HG02798 (cell line): ENCODE data around the gene ACVR1.
"Not testable (repeated sequence)": the region's sequence is repeated elsewhere in the genome, so short reads cannot be mapped to it uniquely, and the experiment has no call there.

Experiments used
- ATAC-seq: cut with Tn5 transposase; IDR thresholded peaks from one replicate; pipeline ENCODE4 v1.9.1; 2021; ENCODE audit warnings: mild to moderate bottlenecking; ENCODE audit not compliant: unreplicated experiment, poor library complexity

The ACVR1 gene

DNA sequence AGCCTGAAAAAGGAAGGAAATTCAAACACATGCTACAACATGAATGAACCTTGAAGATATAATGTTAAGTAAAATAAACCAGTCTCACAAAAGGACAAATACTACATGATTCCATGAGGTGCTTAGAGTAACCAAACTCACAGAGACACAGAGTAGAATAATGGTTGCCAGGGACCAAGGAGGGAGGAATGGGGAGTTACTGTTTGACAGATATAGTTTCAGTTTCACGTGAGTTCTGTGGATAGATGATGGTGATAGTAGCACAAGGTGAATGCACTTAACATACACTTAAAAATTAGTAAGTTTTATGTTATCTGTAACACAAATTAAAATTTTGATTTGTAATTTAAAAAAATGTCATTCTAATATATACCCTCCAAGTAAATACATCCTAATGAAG lies 140.6 kb downstream of the ACVR1 start:
- no peak for ATAC-seq

GRCh38 chr2:157733263-157733662 lies 142.9 kb downstream of the ACVR1 start:
- no peak for ATAC-seq

- no peak for ATAC-seq
These were observed 143.5 kb downstream of the ACVR1 start for GRCh38 chr2:157732596-157732995.

DNA sequence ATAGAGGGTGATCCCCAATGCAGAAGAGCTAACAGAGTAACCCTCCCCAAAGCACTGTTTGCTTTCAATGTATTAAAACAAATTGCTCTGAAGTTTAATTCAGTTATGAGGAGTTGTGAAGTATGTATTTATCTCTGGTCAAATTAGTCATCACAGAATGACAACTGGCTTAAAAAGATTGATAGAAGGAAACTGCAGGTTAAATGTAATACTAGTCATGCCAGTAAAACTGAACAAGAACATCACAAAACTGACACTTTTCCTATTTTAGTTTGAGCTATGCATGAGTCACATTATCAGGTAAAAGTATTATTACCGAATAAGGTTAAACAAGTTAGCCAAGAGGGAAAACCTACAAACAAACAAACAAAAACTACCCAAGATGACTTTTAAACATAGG lies 148.4 kb downstream of the ACVR1 start:
- ATAC-seq, result no peak

- no peak for ATAC-seq
These were observed 149.2 kb downstream of the ACVR1 start for GRCh38 chr2:157726946-157727345.

GRCh38 chr2:157725846-157726245 lies 150.3 kb downstream of the ACVR1 start:
- ATAC-seq, result no peak

- no peak for ATAC-seq
These were observed 153.4 kb downstream of the ACVR1 start for GRCh38 chr2:157722580-157723234.

DNA sequence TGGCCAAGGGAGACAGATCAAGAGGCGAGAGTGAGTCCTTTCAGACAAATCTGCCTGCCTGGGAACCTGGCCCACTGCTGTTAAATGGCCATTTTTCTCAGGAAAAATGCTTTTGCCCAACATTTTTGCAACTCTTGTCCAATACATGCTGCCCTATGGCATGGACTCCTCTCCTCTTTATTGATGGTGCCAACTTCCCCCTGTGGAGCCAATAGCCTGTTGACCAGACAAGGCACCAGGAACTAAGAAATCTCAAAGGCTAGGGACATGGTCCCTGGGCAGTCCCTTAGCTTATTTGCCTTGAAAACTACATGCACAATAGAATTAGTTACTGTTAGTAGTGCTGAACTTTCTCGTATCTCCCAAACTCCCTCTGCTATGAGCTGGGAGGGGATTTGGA lies 155.6 kb downstream of the ACVR1 start:
- no peak for ATAC-seq

DNA sequence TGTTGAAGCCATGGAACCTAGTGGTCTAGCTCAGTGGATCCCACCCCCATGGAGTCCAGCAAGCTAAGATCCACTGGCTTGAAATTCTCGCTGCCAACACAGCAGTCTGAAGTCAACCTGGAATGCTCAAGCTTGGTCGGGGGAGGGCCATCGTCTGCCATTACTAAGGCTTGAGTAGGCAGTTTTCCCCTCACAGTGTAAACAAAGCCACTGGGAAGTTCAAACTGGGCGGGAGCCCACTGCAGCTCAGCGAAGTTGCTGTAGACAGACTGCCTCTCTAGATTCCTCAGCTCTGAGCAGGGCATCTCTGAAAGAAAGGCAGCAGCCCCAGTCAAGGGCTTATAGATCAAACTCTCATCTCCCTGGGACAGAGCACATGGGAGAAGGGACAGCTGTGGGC lies 171.5 kb downstream of the ACVR1 start:
- not testable (repeated sequence) for ATAC-seq

DNA sequence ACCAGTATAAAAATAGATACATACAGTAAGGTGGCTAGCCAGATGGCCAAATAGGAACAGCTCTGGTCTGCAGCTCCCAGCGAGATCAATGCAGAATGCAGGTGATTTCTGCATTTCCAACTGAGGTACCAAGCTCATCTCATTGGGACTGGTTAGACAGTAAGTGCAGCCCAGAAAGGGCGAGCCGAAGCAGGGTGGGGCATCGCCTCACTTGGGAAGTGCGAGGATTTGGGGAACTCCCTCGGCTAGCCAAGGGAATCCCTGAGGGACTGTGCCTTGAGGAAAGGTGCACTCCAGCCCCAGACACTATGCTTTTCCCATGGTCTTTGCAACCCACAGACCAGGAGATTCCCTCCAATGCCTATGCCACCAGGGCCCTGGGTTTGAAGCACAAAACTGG lies 172.0 kb downstream of the ACVR1 start:
- not testable (repeated sequence) for ATAC-seq

DNA sequence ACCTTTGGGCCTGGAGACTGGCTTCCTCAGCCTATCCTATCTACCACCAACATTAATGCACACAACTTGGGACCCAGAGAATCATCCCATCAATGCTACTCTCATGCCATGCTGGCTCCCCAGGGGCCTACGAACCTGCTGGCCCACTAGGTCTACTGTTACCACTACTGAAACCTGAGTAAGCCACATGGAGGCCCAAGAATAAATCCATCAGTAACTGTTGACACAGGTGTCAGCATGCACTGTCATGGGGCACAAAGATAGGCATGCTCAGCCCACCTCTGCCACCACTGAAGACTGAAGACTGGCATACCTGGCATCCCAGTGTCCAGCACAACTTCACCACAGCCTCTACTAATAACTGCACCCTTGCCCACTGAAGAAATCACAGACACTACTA lies 176.3 kb downstream of the ACVR1 start:
- no peak for ATAC-seq

GRCh38 chr2:157699009-157699408 lies 177.1 kb downstream of the ACVR1 start:
- ATAC-seq, result no peak

DNA sequence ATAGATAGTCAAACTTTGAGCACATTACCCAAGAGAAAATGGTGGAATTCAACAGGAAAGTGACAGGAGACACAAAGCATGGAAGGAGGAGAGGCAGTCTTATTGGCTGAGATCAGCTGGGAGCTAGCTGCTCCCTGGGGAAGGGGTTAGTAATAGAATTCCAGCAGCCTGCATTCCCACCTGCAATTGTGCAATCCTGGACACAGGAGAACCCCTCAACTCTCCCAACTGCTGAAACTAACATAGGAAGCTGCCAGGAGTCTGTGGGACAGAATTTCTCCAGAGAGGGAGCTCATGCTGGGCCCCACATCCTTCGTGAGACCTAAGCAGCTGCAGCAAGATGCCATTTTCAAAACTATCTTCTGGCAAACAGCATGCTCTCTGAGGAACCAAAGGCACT lies 177.7 kb downstream of the ACVR1 start:
- ATAC-seq, result no peak

- ATAC-seq, result no peak
These were observed 180.1 kb downstream of the ACVR1 start for GRCh38 chr2:157696036-157696435.

DNA sequence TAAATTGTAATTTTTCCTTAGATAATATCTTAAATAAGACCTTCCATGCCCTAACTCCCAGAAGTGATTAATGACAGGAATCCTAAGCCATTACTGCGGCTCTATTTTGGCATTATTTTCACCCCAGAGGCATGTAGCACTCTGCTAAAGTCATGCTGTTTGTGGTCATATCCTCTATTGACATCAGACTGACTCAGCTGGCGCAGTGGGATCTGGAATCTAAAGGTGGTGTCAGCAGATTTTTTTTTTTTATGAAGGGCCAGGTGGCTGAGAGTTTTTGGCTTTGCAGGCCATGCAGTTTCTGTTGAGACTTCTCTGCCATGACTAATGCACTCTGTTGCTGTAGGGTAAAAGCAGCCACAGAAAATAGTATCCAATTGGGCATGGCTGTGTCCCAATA lies 183.4 kb downstream of the ACVR1 start:
- no peak for ATAC-seq

DNA sequence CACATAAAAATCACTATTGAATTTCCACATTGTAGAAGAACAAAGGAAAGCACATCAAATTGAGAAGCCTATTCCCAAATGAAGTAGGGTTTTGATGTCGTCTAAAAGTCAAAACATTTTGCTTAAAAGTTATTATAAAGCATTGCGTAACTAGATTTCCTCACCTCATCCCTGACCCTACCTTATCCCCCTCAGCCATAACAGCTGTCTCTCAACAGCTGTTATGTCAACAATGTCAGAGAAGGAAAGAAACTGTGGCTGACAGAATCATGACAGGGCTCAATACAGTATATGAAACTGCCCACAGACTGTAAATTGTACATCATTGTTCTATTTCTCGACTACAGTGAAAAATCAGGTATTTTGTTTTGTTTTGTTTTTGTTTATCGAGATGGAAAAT lies 184.4 kb downstream of the ACVR1 start:
- no peak for ATAC-seq

- no peak for ATAC-seq
These were observed 185.0 kb downstream of the ACVR1 start for GRCh38 chr2:157691131-157691530.
